ENCODE measurements around the gene TANGO2.
"Not testable (repeated sequence)": the region's sequence is repeated elsewhere in the genome, so short reads cannot be mapped to it uniquely, and the experiment has no call there.

- not testable (repeated sequence) for TF ChIP-seq CTCF, POLR2A (IDR thresholded peaks at IDR 0.05)
These were observed 46.4 kb downstream of the TANGO2 start for GRCh38 chr22:20067384-20067682.

Measured in lower leg skin (tissue), 3 donors.